HG02588 (cell line): ENCODE data around the gene TEAD3.

Experiments
- ATAC-seq: cut with Tn5 transposase; IDR thresholded peaks from one replicate; pipeline ENCODE4 v1.9.1; 2021; ENCODE audit warnings: mild to moderate bottlenecking, moderate library complexity; ENCODE audit not compliant: unreplicated experiment

The TEAD3 gene

DNA sequence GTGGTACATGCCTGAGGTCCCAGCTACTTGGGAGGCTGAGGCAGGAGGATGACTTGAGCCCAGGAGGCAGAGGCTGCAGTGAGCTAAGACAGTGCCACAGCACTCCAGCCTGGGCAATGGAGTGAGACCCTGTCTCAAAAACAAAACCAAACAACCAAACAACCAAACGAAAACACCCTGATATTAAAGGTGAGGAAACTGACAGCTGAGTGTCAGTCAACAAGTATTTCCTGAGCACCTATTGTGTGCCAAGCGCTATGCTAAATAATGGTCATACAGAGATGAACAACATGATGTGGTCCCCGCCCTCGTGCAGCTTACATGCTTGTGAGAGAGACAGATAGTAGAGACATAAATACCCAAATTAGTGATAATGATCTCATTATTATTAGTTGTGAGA lies 17.7 kb upstream of the TEAD3 start:
- no peak for ATAC-seq

DNA sequence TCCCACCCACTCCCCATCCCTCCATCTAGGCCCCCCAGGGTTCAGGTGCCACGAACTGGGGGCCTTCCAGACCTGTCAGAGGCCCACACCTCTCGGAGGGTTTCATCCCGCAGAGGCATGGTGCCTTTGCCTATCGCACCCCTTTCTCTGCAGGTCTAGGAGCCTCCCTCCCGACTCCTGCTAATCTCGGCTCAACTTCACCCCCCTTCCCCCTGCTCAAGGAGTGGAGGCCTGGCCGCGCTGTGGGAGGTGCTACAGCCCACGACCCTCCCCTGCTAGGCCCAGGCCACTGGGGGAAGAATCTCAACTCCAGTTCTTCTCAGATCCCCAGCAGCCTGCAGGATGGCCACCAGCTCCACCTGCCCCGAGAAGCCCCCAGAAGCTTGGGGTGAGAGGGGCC lies 15.9 kb upstream of the TEAD3 start, which contains the start of gene TULP1:
Gene TULP1, minus strand, starts transcription at position 157 of the 400 bp plus-strand sequence. Its CDS starts 38 bp downstream, at position 119.
- no peak for ATAC-seq

DNA sequence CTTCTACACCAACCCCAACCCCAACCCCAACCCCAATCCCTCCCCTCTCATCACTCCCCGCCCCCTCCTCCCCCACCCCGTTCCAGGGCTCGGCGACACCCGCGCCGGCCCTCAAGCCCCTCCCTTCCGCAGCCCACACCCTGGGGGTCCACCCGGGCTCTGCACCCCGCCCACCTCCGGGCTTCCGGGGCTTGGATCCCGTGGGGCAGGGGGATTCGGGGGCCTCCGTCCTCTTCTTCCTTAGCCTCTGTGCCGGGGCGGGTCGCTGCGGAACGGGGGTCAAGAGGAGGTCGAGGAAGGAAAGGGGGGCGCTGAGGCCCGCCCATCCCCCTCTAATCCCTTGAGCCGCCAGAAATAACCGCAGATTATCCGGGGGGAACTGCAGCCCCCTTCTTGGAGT lies 15.1 kb upstream of the TEAD3 start:
- ATAC-seq = no peak

DNA sequence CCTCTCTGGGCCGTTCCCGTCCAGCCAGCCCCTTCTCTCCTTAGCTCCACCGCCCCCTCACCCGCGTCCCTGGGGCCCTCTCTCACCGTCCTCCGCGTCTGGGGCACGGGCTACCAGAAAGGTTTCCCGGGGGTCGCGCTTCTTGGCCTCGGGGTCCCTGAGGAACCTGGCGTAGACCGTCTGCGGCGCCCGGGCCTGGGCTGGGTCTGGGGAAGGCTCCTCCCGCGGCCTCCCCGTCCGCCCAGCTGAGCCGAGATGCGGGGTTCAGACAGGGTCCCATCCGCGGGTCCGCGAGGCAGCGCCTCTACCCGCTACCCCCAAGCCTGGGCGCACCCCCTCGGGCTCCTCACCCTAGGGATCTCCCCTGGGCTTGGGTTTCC lies 14.7 kb upstream of the TEAD3 start:
- ATAC-seq = no peak

DNA sequence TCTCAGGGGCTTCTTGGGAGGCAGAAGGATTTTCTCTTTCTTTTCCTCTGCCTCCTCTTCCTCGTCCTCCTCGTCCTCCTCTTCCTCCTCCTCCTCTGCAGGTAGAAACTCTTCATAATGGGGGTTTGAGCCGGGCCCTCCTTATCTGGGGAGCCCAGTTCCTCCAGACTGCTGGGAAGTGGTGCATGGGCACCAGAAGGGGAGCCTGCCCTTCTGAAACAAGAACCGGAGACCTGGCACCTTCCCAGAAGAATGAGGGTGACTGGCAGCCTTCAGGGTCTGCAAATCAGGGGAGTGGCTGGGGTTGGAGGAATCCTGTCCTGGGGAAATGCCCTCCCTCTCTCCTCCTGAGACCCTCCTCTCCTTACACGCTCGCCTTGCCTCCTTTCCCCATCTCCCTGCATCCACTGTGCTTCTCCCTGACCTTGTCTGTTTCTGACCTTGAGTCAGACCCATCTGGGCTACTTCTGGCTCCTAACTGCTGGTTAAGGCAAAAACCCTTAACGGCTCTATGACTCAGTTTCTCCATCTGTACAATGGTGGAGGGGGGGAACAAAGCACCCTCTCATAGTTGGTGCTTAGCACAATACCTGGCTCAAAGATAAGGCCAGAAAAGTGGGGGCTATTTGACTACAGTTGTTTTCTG lies 14.2 kb upstream of the TEAD3 start:
- ATAC-seq = no peak

DNA sequence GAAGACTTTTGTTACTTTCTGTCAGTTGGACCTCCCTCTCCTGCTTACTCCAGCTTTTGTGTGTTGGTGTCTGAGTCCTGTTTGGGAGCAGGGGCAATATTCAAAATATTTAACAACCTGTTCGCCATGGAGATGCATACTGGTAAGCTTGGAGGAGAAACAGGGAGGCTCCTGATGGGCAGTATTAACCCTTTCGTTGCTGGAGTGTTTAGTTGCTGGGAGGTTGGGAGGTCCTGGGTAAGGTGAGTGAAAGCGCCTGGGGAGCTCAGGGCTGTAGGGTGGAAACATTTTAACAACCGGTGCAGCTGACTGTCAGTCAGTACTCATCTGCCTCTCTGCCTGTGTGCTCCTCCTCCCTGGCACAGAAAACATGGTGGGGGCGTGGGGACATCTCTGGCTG lies 11.7 kb upstream of the TEAD3 start:
- no peak for ATAC-seq

DNA sequence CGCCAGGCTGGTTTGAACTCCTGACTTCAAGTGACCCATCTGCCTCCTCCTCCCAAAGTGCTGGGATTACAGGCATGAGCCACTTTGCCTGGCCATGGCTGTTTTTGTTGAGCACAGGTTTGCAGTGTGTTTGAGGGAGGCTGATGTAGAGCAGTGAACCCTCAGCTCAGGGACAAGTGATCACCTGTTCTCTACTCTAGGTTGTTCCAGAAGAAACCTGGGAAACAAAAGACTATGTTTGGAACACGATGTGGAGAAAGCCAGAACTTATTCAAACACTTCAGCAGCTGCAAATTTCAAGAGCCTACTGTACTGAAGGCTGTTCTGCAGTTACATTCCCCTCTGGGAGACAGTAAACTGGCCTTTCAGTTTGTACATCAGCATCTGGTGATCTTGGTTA lies 11.1 kb upstream of the TEAD3 start:
- ATAC-seq = no peak

DNA sequence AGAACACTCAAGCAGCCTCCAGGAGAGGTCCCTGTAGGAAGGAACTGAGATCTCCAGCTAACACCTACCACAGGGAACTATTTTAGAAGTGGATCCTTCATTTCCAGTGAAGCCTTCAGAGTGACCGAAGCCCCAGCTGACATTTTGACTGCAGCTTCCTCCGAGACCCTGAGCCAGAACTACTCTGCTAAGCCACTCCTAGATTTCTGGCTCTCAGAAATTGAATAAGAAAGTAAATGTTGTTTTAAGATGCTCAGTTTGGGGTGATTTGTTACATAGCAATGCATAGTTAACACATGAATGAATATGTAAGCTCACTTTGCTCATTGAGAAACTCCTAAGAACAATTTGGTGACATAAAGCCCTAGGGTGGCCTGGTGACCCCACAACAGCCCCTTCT lies 10.3 kb upstream of the TEAD3 start:
- no peak for ATAC-seq

DNA sequence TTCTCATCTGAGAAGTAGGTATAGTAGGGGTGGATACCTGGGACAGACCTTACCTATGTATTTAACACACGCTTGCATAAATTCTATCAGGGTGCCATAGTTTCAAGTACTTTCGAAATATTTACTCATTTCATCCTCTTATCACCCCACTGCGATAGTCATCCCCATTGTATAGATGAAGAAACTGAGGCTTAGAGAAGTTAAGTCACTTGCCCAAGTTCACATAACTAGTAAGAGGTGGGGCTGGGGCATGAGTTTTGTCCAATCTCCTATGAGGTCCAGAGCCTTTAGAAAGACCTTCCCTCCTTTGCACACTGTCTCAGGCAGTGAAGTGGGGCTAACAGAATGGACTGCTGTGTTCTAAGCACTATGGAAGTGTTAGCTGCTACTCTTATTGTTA lies 9.7 kb upstream of the TEAD3 start:
- ATAC-seq = no peak

DNA sequence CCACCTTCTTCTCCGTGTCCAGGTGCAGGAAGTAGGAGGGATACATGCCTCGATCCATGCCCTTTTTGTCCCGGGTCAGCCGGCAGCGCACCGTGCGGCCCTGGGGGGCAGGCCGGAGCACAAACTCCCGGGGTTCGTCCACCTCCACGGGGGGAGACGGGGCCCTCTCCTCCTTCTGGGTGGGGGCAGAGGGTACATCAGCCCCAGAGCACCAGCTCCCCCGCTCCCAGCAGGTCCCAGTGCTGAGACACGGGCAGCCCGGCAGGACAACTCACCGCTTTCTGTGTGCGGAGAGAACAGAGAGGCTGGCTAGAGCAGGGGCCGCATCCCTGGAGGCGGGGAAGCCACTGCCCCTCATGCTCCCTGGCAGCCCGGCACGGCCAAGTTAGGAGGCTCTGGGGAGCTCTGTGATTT lies 9.1 kb upstream of the TEAD3 start:
- ATAC-seq = no peak

DNA sequence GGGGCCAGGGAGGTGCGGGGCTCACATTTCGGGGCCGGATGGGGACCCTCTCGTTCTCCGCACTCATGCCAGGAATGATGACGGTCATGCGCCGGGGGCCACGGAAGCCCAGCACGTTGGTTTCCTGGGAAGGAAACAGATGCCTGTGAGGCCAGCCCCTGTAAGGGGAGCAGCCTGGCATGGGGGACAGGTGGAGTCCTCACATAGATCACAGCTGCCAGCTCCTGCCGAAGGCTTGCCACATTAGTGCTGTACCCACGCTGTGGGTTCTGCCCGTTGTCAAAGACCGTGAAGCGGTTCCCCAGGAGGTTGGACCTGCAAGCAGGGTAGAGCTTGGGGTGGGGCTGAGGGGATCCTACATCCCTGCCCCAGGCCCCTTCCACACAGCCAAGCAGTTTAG lies 6.7 kb upstream of the TEAD3 start:
- no peak for ATAC-seq

DNA sequence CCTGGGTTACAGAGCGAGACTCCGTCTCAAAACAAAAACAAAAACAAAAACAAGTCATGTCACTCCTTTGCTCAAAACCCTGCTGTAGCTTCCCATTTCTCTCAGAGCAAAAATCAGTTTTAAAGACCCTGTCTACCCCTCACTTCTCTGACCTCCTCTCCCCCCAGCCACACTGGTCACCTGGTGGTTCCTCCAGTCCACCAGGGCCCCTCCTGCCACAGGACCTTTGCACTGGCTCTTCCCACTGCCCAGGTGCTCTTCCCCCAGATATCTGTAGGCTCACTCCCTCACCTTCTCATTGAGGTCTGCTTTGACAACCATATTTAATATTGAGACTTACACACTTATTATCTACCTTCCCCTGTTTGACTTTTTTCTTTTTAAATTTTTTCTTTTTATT lies 4.9 kb upstream of the TEAD3 start:
- no peak for ATAC-seq

DNA sequence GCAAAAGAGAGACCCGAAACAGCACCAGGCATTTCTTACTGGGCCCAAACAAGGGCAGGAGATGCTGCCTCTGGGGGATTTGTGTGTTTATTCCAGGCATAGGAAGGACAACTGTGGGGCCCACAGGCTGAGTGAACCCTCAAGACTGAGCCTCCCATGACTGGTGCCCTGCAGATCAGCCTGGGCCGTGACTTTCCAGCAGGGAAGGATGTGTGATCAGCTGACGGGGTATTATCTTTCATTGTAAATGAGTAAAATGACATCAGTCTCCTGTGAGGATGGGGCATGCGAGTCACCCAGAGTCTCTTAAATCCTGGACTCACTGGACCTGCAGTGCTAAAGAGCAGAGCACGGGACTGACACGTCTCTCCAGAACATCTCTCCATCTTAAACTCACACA lies 3.9 kb upstream of the TEAD3 start:
- no peak for ATAC-seq

DNA sequence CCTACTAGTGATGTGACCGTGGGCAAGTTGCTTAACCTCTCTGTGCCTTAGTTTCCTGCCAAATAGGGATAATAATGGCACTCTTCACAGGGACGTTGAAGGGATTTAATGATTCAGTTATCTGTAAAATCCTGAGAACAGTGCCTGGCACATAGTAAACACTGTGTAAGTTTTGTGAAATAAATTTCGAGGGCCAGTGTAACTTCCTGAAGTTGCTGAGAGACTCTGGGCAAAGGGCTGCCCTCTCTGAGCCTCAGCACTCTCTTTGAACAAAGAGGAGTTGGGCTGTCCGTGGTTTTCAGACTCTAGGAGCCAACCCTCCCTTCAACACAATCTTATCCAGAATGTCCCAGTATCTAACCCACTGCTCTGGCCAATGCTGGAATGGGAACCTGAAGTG lies 2.5 kb upstream of the TEAD3 start:
- no peak for ATAC-seq

DNA sequence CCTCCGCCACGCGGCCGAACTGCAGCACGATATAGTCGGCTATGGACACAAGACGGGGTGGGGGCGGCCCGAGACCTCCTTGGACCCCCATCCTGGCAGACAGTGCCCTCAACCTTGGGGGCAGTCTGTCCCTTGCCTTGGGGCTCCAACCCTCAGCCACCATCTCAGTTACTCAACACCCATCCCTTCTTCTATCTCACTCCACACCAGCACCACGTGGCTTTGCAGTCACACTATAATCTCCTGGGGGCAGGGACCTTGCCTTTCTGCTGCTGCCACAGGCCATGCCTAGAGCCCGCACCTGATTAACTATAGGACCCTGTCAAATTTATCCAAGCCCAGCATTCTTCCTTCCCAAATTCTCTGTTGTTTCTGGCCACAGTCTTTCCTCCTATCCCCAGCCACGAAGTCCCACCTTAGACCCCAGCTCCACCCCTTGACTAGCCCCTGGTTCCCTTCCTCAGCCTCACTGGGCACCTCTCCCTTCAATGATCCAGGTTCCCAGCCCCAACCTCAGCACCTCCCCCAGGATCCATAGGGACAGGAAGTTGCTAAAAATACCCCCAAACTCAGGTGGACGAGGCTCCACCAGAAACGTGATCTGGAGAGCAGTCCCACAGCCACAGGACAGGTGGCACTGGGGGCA lies 1.7 kb upstream of the TEAD3 start:
- ATAC-seq = no peak

DNA sequence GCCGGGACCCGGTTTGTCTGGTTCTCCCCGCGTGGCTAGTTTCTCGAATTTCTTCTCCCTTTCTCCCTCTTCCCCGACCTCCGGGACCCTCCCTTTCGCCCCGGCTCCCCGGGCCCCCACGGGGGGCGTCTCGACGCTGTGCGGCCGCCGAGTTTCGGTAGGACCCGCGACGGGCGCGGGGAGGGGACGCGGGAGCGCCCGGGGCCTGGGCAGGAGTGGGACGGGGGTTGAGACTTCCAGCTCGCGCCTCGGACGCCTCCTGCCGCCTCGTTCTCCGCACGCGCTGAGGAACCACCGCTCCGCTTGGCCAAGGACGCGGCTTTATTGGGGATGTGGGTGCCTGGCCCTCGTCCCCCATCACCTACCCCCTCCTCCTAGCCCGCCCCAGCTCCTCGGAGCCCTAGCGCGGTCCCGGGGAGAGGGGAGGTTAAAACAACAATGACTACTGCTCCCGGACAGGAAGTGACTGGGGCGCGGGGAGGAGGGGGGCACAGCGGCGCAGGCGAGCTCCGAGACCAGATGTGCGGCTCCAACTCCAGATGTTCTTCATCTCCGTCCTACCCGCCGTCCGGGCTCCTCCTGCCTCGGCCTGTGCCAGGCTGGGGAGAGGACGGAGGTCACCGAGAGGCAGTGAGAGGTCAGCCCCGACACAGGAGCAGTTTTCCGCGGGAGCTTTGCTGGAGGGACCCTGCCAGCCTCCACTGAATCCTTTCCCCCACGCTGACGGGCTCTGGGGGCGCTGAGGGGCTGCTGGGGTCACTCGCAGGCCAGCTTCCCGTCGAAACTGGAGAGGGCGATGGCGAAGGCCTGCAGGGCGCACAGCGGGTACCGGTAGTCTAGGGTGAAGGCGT lies 917 bp upstream of the TEAD3 start:
- ATAC-seq = no peak

DNA sequence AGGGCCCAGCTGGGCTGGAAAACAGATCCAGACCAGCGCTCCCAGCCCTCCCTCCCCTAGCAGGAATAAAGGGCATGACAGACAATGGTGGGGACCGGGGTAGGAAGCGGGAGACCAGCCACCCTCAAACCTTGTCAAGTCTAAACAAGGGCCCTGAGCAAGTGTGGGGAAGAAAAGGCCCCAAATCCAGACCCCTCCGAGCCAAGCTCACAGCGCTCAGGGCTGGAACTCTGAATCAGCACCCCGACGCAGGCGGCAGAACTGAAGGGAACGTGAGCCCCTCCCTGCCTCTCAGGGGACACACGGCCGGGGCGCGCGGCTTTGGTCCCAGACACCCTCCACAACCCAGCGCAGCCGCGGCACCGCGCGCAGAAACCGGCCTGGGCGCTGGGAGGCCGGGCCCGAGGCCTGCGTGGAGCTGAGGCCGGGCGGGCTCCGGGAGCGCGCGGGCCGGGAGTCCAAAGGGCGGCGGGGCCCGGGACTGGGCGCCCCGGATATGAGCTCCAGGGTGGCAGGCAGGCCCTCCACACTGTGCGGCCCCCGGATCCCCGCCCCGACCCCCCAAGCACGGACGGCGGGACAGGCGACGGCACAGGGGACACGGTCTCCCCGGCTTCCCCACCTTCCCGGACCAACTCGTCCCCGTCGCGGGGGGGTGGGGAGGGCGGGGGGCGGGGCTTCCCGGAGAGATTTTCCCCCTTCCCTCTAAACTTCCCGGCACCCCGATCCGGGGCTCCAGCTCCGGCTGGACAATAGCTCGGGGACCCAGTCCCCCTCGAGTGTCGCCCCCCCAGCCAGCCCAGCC lies 641 bp downstream of the TEAD3 start:
- no peak for ATAC-seq

DNA sequence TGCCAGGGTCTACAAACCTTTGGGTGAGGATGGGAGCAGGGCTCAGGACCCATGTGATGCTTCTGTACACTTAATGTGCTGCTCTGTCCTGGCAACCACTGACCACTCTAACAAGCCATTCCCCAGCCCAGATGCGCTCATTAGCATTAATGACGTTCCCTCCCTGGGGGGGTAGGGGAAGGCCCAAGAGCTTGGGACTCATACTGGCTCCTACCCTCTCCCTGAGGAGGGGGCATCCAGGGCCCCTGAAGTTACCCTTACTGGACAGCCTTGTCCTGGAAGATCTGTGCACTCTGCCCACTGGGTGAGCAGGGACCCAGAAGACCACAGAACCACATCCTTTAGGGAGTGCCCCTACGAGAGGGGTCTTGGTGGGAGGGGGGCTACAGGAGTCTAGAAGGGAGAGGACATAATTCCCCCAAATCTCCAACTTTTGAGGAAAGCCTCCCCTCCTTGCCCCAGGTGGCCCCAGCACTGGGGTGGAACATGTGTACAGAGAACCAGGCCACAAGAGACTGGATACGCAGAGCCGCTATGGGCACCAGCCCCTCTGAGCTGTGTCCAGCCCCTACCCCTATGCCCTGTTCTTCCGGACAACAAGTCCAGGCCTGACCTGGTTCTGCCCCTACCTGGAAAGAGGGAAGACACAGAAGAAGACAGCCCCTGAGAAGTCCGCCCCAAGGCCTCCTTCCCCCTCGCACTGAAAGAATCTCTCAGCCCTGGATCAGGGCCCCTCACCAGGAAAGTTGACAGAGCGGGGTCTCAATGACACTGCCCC lies 1.4 kb downstream of the TEAD3 start:
- ATAC-seq = no peak

DNA sequence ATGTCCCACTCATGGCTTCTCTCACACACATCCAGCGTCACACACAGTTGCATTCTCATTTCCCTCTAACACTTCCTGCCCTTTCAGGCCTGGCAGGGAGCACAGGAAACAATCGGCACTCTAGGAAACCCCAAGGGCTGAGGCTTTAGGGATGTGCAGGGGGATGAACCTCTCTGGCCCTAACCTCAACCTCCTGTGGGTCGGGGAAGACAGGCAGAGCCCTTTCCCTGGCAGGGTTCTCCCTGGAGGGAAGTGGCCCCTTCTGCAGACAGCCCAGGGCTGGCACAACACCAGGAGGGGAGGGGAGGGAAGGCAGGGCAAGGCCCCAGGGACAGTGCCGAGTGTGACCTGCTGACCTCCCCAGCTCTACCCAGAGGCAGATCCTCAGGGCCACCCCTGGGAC lies 2.7 kb downstream of the TEAD3 start:
- no peak for ATAC-seq

DNA sequence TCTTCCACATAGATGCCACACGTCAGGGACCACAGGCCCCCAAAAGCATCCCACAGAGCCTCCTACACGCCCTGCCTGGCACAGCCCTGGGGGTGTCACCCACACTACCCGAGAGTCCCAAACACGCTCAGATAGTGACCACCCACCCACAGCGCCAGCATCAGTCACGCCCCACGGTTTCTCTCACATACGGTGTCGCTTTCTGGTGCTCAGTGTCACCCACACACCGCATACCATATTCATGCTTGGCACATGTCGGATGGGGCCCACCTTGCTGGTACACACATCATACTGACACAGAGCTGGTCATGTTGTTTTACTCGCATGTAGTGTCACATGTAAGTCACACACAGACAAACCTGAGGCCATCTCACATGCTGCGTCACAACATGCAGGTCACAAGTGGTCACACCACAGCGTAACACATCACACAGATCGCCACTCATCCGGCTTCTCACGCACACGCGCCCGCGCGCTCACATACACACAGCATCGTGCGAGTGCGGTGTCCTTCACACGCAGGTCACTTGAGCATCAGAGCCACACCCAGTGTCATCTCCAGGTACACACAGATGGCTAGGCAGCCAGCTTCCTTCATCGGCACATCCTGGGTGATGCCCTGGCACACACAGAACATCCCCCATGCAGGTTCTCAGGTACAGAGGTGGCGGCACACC lies 3.4 kb downstream of the TEAD3 start:
- no peak for ATAC-seq
